GM20431 (cell line): ENCODE results near the gene SLC25A34.

Experiments used
- in situ Hi-C: fragments of 300-500 bp; cut with MseI, MboI; formaldehyde crosslinking; loops from one replicate; pipeline ENCODE4 v1.15.0; 2020; ENCODE audit warnings: low sequenced_read_pairs; ENCODE audit not compliant: unreplicated experiment

SLC25A34 gene

DNA sequence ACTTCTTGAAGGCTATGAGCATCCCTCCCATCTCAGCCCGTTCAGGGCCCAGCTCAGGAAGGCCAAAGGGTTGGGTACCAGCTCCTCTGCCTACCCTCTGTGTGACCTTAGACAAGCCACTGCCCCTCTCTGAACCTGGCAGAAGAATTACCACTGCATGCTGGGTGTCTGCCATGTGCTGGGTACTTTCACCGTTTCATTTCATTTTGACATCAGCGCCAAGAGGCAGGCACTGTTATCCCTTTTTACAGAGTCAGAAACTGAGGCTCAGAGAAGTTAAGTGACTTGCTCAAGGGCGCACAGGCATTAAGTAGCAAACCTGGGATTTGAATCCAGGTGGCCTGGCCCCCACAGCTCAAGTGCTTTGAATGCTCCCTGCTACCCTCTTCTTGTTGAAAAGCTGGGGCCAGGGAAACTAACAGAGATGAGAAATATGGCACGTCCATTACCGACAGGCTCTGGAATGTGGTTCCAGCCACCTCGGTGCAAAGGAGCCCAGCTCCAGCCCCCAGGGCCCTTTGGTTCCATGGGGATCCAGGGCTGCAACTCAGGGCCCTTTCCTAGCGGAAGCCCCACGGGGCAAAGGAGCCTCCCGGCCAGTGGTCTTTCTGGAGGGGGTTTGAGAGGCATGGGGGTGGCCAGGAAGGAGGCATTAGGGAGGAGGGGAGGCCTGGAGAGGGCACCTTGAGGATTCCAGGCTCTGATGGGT lies 12.8 kb downstream of the SLC25A34 start:
- in situ Hi-C loops, result no loop called here

- in situ Hi-C loops, result no loop called here
Observed at GRCh38 chr1:15749399-15750291, 13.6 kb downstream of the SLC25A34 start.

GRCh38 chr1:15750924-15751323 lies 14.9 kb downstream of the SLC25A34 start:
- in situ Hi-C loops, result no loop called here

- in situ Hi-C loops, result no loop called here
Observed at GRCh38 chr1:15751717-15752116, 15.7 kb downstream of the SLC25A34 start.

DNA sequence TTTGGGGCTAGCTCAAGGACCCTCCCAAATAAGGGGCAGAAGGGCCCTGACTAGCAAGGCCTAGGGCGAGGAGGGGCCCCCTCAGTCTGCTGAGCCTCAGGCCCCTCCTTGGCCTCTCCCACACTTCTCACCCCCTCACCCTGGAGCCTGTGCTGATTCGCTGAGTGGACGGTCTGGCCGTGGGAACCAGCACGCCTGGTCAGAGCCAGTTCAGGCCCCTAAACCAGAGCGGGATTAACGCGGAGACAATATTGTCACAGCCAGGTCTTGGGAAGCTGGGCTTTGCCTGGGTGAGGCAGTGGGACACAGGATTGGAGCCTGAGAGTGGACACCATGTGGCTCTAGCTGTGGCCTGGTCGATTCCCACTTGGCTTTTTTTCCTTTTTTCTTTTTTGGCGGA lies 17.7 kb downstream of the SLC25A34 start:
- in situ Hi-C loops, result no loop called here

DNA sequence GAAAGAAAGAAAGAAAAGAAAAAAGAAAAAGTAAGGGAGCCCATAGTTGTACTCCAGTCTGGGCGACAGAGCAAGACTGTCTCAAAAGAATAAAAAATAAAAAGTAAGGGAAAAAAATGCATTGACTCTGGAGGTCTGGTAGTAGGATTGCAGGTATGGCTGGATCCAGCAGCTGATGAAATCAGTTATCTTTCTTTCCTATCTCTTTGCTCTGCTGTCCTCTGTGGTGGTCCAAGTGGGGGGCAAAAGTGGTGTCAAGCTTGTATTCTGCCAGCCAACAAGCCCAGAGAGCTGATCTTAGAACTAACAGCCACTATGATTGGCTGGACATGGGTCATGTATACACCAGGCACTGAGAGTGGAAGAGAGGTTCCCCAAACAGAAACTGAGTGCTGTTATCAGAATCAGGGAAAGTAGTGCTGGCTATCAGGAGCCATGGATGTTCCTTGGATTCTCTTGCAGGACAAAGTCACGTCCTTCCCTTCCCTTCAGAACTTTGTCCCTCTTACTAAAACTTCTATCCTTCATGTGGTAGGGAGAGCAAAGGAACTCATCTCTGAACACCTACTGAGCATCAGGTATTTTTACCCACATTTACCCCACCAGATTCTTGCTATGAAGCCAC lies 19.1 kb downstream of the SLC25A34 start:
- in situ Hi-C loops, result no loop called here

- in situ Hi-C loops, result no loop called here
Observed at GRCh38 chr1:15755646-15756040, 19.6 kb downstream of the SLC25A34 start.

DNA sequence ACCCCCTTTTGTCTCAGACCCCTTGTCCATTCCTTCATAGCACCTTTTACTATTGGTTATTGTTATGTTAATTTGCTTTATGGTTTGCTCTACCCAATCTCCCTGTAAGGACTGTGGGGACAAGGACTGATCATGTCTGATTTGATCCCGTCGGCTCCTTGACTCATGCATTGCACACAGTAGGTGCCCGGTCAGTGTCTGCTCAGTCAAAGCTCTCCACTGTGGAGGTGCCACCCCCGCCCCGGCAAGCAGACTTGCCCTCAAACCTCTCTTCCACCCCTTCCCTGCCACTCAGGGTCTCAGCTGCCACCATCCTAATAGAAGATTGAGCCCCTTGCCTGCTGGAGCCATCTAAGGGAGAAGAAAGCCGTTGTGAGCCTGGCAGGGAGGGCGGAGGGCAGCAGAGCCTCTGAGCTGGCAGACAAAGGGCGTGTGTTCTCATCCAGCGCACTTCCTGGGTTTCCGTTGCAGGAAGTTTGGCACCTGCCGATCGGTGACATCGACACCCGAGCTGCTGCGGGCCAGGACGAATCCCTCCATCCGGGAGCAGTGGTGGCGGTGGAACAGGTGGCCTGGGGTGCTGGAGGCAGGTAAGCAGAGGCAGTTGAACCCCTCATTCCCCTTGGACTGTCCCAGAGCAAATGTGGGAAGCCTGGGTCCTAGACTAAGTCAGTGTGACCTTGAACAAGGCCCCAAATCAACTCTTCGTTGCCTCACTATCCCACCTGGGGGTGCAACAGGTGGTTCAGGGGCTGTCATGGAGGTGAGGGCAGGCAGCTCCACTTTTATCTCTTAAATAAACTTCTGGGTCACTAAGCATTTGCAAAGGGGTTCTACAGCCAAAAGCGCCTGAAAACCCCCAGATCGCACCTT lies 20.3 kb downstream of the SLC25A34 start:
- in situ Hi-C loops, result no loop called here

- in situ Hi-C loops, result no loop called here
Observed at GRCh38 chr1:15757016-15757543, 21.0 kb downstream of the SLC25A34 start.

DNA sequence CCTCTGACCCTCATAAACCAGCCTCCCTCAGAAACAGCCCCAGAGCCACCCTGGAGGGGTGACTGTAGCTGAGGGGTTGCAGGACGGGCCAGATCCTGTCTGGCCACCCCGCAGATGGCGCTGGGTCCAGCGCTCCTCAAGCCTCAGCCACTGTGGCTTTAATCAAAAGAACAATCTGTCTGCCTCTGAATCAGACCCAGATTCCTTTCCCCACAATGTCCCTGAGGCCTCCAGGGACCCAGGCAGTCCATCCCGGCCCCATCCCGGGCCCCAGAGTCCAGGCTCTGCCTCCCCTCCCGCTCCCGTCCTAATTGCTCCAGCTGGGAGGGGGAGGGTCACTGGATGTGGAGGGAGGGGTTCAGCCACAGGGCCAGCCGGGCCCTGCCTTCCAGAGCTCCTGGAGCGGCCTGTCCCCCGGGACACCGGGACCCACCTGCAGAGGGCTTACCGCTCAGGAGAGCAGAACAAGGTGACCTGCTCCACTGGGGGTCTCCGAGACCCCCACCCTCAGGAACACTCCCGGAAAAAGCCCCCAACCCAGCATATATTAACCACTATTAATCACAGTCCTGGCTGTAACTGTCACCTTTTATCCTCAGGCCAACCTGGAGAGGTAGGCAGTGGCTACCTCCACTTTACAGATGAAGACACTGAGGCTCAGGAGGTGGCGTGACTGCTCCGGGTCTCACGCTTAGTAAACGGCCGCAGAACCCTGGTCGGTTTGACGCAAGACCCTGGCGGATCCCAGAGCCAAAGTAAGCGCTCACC lies 21.7 kb downstream of the SLC25A34 start:
- in situ Hi-C loops, result no loop called here

DNA sequence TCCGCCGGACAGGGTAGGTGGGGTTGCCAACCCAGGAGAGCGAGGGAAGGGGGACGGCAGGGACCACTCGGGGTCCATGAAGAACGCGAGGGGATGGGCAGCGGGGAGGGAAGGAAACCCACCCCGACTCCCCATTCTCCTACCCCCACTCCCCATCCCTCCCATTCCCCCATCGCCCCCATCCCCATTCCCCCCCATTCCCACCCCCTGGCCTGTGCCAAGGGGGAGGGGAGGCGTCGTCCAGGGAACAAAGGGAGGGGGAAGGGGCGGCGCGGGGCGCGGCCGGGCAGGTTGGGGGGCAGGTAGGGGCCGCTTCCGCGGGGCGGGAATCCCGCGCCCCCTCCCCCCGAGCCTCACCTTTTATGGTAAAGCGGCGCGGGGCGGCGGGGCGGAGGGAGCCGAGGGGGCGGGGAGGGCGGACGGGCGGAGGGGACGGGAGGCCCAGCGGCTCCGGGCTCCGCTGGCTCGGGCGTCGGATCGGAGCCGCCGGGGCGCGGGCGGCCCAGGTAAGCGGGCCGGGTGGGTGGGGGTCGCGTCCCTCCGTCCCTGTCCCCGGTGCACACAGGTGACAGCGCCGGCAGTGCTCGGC lies 22.4 kb downstream of the SLC25A34 start, which contains the start of gene FBLIM1:
TSS of gene FBLIM1 (plus strand) at position 453 of the 589 bp plus-strand sequence. CDS start 6,189 bp downstream, outside the sequence.
- in situ Hi-C loops, result no loop called here

- in situ Hi-C loops, result no loop called here
Observed at GRCh38 chr1:15758953-15759661, 23.0 kb downstream of the SLC25A34 start.

GRCh38 chr1:15760520-15761211 lies 24.6 kb downstream of the SLC25A34 start:
- in situ Hi-C loops, result no loop called here

DNA sequence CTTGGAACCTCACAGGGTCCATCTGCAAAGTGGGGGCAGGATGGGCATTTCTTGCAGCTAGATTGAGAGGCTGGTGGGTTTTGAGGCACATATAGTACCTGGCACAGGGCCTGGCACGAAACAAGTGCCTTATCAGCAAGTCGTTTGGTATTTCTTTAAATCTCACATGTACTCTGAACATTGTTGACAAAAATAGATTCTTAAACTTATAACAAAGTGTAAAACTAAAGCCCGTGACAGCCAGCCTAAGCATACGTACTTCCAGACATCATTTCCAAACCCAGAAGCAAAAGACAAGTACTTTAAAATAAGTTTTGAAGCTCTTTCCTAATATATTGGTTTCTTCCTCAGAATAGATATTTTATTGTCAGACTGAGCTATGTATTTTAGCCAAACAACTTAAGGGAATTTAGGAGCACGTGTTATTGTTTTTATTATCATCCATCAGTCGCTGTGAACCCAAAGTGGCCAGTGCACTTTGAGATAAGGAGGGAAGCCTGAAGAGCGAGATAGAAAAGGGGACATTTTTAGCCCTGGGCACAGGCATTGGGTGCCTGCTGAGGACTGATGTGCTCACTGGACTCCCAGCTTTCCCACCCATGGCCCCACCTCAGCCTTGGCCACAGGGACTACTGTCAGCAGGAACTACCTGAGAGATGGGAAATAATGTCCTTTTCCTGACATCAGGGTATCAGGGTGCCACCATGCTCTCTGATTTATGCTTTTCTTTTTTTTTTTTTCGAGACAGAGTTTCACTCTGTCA lies 25.5 kb downstream of the SLC25A34 start:
- in situ Hi-C loops, result no loop called here

DNA sequence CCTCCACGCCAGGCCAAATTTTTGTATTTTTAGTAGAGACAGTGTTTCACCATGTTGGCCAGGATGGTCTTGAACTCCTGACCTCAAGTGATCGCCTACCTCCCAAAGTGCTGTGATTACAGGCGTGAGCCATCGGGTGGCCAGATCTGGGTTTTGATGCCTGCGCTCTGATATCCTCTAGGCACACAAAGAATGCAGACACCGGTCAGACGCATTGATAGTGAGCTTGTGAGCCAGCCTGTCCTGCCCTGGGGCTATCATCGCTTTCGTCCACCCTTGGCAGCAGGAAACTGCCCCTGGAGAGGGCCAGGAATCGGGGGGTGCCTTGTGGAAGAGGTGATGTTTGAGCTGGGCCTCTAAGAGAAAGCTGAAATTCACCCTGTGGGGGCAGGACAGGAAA lies 26.5 kb downstream of the SLC25A34 start:
- in situ Hi-C loops, result no loop called here

- in situ Hi-C loops, result no loop called here
Observed at GRCh38 chr1:15764269-15764764, 28.3 kb downstream of the SLC25A34 start.
